WTC11 (cell line): ENCODE data around the gene DDB1. TPM values are rescaled to one million over a fixed set of nuclear protein-coding genes. Genes with fewer than 3 reads are reported as not detected.

ENCODE experiments used
- ATAC-seq: fragments of 200-7000 bp; cut with Tn5 transposase; 2 replicates; pipeline ENCODE4 v1.10.0; 2021; ENCODE audit warnings: mild to moderate bottlenecking, moderate library complexity
- CTCF ChIA-PET: fragments of 300-600 bp; sonication (Branson Sonifier 250); formaldehyde crosslinking; loops from one replicate; lab custom pipeline; 2021; ENCODE audit warnings: antibody characterized with exemption; lab: Charles Lee
- POLR2A ChIA-PET: fragments of 350-600 bp; sonication (Branson Sonifier 250); formaldehyde crosslinking; loops from one replicate; lab custom pipeline; 2021; ENCODE audit warnings: antibody characterized with exemption; lab: Charles Lee
- DNase-seq: peaks from one replicate; pipeline ENCODE4 v3.0.0; 2021; ENCODE audit warnings: low spot score
- H3K27ac Mint-ChIP-seq: 2 replicates; pipeline ENCODE4 v1.8.0; 2021; ENCODE audit warnings: mixed read lengths
- H3K27me3 Mint-ChIP-seq: 2 replicates; pipeline ENCODE4 v1.8.0; 2021; ENCODE audit warnings: low read depth, mild to moderate bottlenecking, moderate library complexity, mixed read lengths
- H3K36me3 Mint-ChIP-seq: 2 replicates; pipeline ENCODE4 v1.8.0; 2021; ENCODE audit warnings: mixed read lengths
- H3K4me1 Mint-ChIP-seq: 2 replicates; pipeline ENCODE4 v1.8.0; 2022; ENCODE audit warnings: mixed read lengths
- H3K4me3 Mint-ChIP-seq: 2 replicates; pipeline ENCODE4 v1.8.0; 2021; ENCODE audit warnings: mild to moderate bottlenecking, moderate library complexity, mixed read lengths
- H3K9me3 Mint-ChIP-seq: 2 replicates; pipeline ENCODE4 v1.8.0; 2021; ENCODE audit warnings: mixed read lengths
- CBFB ChIP-seq: sonication (generic); formaldehyde crosslinking; IDR thresholded peaks from 2 replicates; pipeline ENCODE4 v1.8.1; 2022; ENCODE audit warnings: mild to moderate bottlenecking, low read depth, missing genetic modification reagents
- GTF2I ChIP-seq: fragments of 250-450 bp; sonication (Bioruptor Pico); conservative IDR thresholded peaks from 2 replicates; pipeline ENCODE4 v1.4.0; 2021; ENCODE audit warnings: mild to moderate bottlenecking
- JAZF1 ChIP-seq: fragments of 250-450 bp; sonication (Bioruptor Pico); IDR thresholded peaks from 2 replicates; pipeline ENCODE4 v1.9.0; 2021; ENCODE audit warnings: moderate library complexity, mild to moderate bottlenecking, inconsistent platforms
- NFYB ChIP-seq: sonication (generic); formaldehyde crosslinking; conservative IDR thresholded peaks from 2 replicates; pipeline ENCODE4 v1.8.0; 2022; ENCODE audit warnings: low read depth, missing genetic modification reagents
- NR3C1 ChIP-seq: sonication (generic); formaldehyde crosslinking; conservative IDR thresholded peaks from 2 replicates; pipeline ENCODE4 v1.8.1; 2023; ENCODE audit warnings: low read depth, mild to moderate bottlenecking, missing genetic modification reagents
- PRDM15 ChIP-seq: sonication (generic); formaldehyde crosslinking; IDR thresholded peaks from 2 replicates; pipeline ENCODE4 v1.8.0; 2022; ENCODE audit warnings: missing genetic modification reagents
- RELA ChIP-seq: sonication (generic); formaldehyde crosslinking; IDR thresholded peaks from 2 replicates; pipeline ENCODE4 v1.8.1; 2022; ENCODE audit warnings: missing genetic modification reagents, mild to moderate bottlenecking, borderline replicate concordance
- RORB ChIP-seq: fragments of 250-450 bp; sonication (Bioruptor Pico); IDR thresholded peaks from 2 replicates; pipeline ENCODE4 v1.9.0; 2021; ENCODE audit warnings: mild to moderate bottlenecking
- USF2 ChIP-seq: sonication (generic); formaldehyde crosslinking; IDR thresholded peaks from 2 replicates; pipeline ENCODE4 v1.8.1; 2023; ENCODE audit warnings: mild to moderate bottlenecking, missing genetic modification reagents, moderate library complexity
- ZNF121 ChIP-seq: sonication (generic); formaldehyde crosslinking; IDR thresholded peaks from 2 replicates; pipeline ENCODE4 v1.8.0; 2023; ENCODE audit warnings: missing genetic modification reagents
- ZNF317 ChIP-seq: sonication (generic); formaldehyde crosslinking; IDR thresholded peaks from 2 replicates; pipeline ENCODE4 v1.8.1; 2023; ENCODE audit warnings: low read depth, mild to moderate bottlenecking, moderate library complexity, missing genetic modification reagents, borderline replicate concordance
- ZNF425 ChIP-seq: fragments of 250-450 bp; sonication (Bioruptor Pico); conservative IDR thresholded peaks from 2 replicates; pipeline ENCODE4 v1.9.0; 2021; ENCODE audit warnings: mild to moderate bottlenecking
- total RNA-seq: library from RNA; stranded (reverse); gene quantifications from 3 replicates; pipeline ENCODE4 v1.2.3, GENCODE V29; 2021
- TF ChIP-seq, protein P1 (sequence below): sonication (generic); formaldehyde crosslinking; IDR thresholded peaks from 2 replicates; pipeline ENCODE4 v1.8.1; 2023; ENCODE audit warnings: mild to moderate bottlenecking, missing genetic modification reagents
- TF ChIP-seq, protein P2 (sequence below): fragments of 250-450 bp; sonication (Bioruptor Pico); IDR thresholded peaks from 2 replicates; pipeline ENCODE4 v1.8.0; 2021; ENCODE audit warnings: mild to moderate bottlenecking
- TF ChIP-seq, protein P3 (sequence below): sonication (generic); formaldehyde crosslinking; IDR thresholded peaks from 2 replicates; pipeline ENCODE4 v1.8.1; 2022; ENCODE audit warnings: low read depth, mild to moderate bottlenecking, moderate library complexity, missing genetic modification reagents, borderline replicate concordance

DDB1 gene
- total RNA-seq, 1 experiment from 2014 or later, result 316 TPM

- TF ChIP-seq, protein P1, sequence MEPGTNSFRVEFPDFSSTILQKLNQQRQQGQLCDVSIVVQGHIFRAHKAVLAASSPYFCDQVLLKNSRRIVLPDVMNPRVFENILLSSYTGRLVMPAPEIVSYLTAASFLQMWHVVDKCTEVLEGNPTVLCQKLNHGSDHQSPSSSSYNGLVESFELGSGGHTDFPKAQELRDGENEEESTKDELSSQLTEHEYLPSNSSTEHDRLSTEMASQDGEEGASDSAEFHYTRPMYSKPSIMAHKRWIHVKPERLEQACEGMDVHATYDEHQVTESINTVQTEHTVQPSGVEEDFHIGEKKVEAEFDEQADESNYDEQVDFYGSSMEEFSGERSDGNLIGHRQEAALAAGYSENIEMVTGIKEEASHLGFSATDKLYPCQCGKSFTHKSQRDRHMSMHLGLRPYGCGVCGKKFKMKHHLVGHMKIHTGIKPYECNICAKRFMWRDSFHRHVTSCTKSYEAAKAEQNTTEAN (CRISPR knock-in tag), result no peak
- Mint-ChIP-seq H3K27me3 (no peaks in the 10 kb centered on the region), H3K9me3 (no peaks in the 10 kb centered on the region), H3K27ac (no peak overlapping the region), H3K36me3 (peaks cover 3% of the 10 kb centered on the region; the same call in 1 of the 2 replicates), H3K4me3 (no peak overlapping the region), H3K4me1 (no peaks in the 10 kb centered on the region)
- POLR2A ChIA-PET, result interaction anchor here (0.7 to 2.4 kb wide), 2 partner anchors 13 to 16 kb away, joined by 3 to 8 read pairs; partner anchors contain the start of genes CYB561A3 and TMEM138
- CTCF ChIA-PET, result interaction anchor here (1.3 kb wide), 2 partner anchors 10 to 39 kb away, joined by 9 read pairs; no protein-coding TSS in a partner anchor
- ATAC-seq (no peak), DNase-seq (no peak)
Measured at GRCh38 chr11:61345954-61346843, 13.3 kb upstream of the DDB1 start.

DNA sequence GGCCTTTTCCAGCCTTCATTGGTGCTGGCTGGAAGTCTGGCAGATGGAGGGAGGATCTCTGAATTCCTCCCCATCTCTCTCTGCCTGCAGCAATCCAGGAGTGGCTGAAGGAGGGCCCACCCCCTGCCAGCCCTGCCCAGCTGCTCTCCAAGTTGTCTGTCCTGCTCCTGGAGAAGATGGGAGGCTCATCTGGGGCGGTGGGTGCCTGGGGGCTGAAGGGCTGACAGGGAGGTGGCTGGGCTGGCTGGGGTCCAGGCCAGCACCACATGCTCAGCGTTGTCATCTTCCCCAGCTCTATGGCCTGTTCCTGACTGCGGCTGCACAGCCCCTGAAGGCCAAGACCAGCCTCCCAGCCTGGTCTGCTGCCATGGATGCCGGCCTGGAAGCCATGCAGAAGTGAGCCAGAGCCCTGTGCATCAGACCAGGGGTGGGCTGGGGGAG is 12.3 kb upstream of the DDB1 start:
- no peak for DNase-seq
- no peak overlapping the region for H3K27ac Mint-ChIP-seq
- no peak overlapping the region for H3K4me3 Mint-ChIP-seq
- H3K9me3 Mint-ChIP-seq, result no peaks in the 10 kb centered on the region
- H3K36me3 Mint-ChIP-seq, result peaks cover 7% of the 10 kb centered on the region; the same call in 1 of the 2 replicates
- CTCF ChIA-PET, result interaction anchor here (0.6 to 0.9 kb wide), 2 partner anchors 9 to 106 kb away, joined by 3 read pairs; no protein-coding TSS in a partner anchor
- H3K4me1 Mint-ChIP-seq, result no peaks in the 10 kb centered on the region
- TF ChIP-seq NFYB (CRISPR knock-in tag), result no peak
- H3K27me3 Mint-ChIP-seq, result no peaks in the 10 kb centered on the region
- POLR2A ChIA-PET, result interaction anchor here (0.5 to 2.4 kb wide), 2 partner anchors 17 to 35 kb away, joined by 8 read pairs; partner anchors contain the start of genes CYB561A3 and TMEM138
- no peak for ATAC-seq

- POLR2A ChIA-PET, result no interaction called here
- no peak overlapping the region; the same call in 1 of the 2 replicates for H3K27ac Mint-ChIP-seq
- no peak for TF ChIP-seq NR3C1
- no peak for TF ChIP-seq ZNF425
- TF ChIP-seq GTF2I (CRISPR knock-in tag), result no peak
- no peak for TF ChIP-seq JAZF1 (CRISPR knock-in tag)
- TF ChIP-seq ZNF317 (CRISPR knock-in tag), result no peak
- TF ChIP-seq, protein P2, sequence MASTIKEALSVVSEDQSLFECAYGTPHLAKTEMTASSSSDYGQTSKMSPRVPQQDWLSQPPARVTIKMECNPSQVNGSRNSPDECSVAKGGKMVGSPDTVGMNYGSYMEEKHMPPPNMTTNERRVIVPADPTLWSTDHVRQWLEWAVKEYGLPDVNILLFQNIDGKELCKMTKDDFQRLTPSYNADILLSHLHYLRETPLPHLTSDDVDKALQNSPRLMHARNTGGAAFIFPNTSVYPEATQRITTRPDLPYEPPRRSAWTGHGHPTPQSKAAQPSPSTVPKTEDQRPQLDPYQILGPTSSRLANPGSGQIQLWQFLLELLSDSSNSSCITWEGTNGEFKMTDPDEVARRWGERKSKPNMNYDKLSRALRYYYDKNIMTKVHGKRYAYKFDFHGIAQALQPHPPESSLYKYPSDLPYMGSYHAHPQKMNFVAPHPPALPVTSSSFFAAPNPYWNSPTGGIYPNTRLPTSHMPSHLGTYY, result no peak
- TF ChIP-seq CBFB (CRISPR knock-in tag), result no peak
- no peak for TF ChIP-seq USF2 (CRISPR knock-in tag)
- TF ChIP-seq, protein P3, sequence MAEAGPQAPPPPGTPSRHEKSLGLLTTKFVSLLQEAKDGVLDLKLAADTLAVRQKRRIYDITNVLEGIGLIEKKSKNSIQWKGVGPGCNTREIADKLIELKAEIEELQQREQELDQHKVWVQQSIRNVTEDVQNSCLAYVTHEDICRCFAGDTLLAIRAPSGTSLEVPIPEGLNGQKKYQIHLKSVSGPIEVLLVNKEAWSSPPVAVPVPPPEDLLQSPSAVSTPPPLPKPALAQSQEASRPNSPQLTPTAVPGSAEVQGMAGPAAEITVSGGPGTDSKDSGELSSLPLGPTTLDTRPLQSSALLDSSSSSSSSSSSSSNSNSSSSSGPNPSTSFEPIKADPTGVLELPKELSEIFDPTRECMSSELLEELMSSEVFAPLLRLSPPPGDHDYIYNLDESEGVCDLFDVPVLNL, result no peak
- no peak for TF ChIP-seq ZNF121 (CRISPR knock-in tag)
- no peak for TF ChIP-seq PRDM15 (CRISPR knock-in tag)
- TF ChIP-seq RELA (CRISPR knock-in tag), result no peak
- no peak for TF ChIP-seq RORB (CRISPR knock-in tag)
Measured at GRCh38 chr11:61343792-61344745, 11.2 kb upstream of the DDB1 start.

More at GRCh38 chr11:61343792-61344745, 11.2 kb upstream of the DDB1 start:
- CTCF ChIA-PET, result interaction anchor here (0.6 to 0.9 kb wide), 2 partner anchors 8 to 108 kb away, joined by 3 read pairs; no protein-coding TSS in a partner anchor
- ATAC-seq (no peak), DNase-seq (no peak)
- no peak overlapping the region for H3K4me3 Mint-ChIP-seq
- H3K9me3 Mint-ChIP-seq, result no peaks in the 10 kb centered on the region
- H3K27me3 Mint-ChIP-seq, result no peaks in the 10 kb centered on the region
- H3K4me1 Mint-ChIP-seq, result no peaks in the 10 kb centered on the region
- peaks cover 7% of the 10 kb centered on the region; the same call in 1 of the 2 replicates for H3K36me3 Mint-ChIP-seq
